Stimulated activated CD4-positive, alpha-beta T cell treated with anti-CD3 and anti-CD28 coated beads, Interleukin-4, amount 100 ng/mL, for 4 hours (primary cell): ENCODE measurements around the gene ZNF423.

Experiments used
- DNase-seq, 2 experiments: peaks; one replicate each; pipeline ENCODE4 v3.0.0-alpha.2; 2020

Gene ZNF423

DNA sequence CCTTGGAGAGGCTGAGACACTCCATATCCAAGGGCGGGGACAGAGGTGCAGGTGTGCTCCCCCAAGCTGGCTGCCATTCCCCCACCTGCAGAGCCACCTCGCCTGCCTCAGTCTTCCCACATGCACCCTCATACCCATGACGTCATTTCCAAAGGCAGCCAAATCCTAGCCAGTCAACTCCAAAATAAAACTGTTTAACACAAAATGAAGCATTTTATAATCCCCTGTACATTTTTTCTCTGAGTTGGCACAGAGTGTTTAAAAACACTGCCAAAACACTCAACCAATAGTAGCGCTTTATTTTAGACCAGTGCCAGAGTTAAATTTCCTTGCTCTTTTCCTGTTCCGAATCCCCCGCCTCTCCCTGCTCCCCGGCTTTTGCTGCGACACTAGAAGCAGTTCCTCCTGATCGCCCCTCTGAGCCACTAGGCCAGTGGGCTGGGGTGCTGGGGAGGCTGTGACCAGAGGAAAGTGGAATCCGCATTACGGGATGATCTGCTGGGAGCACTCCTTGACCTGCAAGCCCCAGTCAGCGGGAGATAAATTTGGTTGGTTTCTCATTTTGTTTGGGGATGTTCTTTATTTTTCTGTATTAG, 139.5 kb downstream of the ZNF423 start:
- DNase-seq, result no peak

DNA sequence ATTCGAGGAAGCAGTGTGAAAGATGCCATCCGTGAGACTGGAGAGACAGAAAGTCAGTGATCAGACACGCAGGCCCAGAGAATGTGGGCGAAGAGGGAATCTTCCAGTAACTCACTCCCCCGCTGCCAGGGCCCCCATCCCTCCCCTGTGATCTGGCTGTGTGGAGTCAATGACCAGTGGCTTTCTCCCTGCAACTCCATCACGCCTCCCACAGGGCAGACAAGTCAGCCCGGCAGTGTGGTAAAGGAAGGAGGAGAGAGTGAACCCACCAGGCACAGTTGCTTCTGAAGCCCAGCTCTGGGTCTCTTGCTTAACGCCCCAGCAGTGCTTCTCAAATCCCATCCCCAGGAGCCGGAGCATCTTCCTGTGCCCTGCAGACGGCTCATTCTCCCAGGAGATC, 142.1 kb downstream of the ZNF423 start:
- no peak for DNase-seq

DNA sequence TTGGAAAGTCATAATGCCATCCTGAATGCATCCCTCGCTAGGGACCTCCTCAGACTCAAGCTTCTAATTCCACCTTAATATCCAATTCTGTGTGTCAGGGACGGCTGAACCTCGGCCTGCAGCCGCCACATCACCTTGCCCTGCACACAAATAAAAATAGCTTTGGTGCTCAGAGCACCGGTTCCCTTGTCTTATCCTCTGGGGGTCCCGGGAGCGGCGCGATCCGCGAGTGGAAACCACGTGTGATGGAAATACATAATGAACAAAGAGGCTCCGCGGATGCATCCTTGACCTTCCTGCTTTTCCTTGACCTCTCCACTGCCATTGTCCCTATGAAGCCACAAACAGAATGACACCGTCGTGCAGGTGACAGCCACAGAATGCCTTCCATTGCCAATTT, 143.4 kb downstream of the ZNF423 start:
- no peak for DNase-seq

DNA sequence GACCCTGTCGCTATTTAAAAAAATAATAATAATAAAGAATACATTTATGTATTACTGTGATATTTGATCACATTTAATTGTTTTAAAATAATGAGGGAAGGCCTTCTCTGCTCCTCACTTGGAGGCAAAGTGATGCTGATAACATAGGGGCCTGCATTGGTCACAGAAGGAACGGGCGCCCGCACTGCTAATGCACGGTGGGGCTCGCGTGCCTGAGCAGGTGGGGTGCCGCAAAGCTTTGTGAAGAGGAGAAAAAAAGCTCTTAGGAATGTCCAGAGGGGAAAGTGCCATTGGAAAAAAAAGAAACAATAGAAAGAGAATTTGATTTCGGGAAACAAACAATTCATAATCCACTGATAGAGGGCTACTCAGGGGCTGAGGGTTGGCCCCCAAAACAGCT, 143.8 kb downstream of the ZNF423 start:
- DNase-seq, result no peak

DNA sequence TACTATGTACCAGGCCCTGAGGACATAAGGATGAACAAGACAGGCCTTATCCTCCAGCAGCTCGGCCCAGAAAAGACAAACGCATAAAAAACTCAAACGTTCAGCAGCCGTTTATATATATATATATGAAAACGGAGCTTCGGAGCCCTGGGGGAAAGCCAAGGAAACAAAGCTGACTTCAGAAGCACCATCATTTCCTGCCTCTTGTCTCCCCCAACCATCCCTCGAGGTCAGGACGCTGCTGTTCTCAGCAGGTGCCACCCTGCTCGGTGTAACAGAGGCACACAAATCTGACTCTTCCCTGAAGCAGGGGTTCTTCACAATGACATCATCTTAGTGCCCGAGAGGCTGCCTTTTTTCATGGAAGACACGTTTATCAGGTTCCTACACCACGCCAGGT, 146.9 kb downstream of the ZNF423 start:
- DNase-seq, result no peak

DNA sequence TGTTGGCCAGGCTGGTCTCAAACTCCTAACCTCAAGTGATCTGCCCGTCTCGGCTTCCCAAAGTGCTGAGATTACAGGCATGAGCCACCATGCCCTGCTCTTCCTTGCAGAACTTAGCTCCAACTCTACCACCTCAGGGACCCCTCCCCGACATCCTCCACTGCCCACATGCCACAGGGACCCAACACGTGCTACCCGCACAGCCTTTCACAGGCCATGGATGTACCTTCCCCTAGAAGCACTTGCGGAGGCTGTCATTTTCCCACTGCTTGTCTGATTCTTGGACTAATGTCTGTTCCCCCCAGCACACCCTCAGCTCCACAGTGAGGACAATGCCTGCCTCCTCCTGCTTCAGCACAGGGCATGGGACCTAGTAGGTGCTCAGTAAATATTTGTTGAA, 147.4 kb downstream of the ZNF423 start:
- DNase-seq, result no peak

DNA sequence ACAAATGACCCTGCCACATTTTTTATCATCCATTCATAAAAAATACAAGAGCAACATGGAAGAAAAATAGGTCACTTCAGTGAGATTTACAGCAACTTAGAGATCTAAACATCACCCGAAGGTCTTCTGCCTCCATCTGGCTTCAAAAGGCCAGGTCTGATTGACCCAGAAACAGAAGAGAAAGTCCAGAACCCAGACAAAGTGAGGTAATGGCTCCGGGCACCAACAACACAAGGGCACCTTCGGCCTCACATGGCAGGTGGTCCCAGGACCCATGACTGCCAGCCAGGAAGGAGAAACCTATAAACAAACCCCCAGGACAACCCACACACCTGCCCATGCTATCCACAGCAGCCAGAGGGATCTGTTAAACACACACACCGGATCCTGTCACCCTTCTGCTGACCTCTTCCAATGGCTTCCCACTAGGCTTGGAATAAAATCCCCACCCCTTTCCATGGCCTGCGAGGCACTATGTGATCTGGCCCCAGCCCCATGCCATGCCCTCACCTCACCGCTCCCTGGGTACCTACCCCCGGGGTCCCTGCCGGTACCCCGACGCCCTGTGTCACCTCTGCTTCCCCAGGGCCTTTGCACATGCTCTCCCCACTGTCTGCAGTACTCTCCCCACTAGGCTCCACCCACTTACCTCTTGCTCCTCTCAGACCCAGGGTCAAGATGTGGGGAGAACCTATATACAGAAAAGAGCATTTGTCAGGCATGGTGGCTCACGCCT, 149.1 kb downstream of the ZNF423 start:
- no peak for DNase-seq

DNA sequence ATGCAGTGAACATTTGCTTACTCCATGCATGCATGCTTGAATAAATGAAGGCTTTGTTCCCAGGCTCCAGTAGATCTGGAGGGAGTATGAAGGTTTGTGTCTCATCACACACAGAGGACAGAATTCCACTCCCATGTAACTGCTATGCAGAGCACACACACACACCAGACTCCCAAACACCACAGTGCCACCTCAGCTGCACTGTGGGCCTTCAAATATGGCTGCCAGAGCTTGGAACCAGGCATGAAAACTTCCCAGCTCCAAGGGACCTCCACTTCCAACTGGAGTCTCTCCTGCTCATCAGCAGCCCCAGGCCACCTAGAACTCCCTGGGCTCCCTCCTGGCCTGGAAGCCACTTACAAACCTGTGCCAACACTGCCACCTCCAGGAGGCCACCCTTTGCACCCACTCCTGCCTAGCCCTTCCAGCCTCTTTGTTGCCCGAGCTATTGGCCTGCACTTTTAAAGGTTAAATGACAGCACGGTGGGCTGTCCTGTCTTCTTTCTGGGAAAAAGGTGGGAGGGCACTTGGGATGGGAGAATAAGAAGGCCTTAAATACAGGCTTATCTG, 151.2 kb downstream of the ZNF423 start:
- DNase-seq, result no peak

DNA sequence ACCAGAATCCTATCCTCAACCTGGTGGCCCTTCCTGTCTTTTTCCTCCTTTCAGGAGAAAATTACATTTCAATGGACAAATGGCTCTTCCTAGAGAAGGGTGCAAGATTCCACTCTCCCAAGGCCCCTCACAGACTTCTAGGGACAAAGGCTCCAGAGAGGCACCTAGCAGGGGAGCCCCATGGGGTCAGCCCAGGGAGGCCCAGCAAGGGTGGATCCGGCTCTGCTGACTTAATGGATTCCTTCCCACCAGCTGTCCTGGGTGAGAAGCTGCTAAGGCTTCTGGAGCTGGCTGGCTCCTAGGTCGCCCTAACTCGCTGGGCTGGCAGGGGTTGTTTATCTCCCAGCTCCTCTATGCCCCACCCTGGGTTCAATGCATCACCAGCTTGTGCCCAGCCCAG, 152.4 kb downstream of the ZNF423 start:
- DNase-seq, result no peak

DNA sequence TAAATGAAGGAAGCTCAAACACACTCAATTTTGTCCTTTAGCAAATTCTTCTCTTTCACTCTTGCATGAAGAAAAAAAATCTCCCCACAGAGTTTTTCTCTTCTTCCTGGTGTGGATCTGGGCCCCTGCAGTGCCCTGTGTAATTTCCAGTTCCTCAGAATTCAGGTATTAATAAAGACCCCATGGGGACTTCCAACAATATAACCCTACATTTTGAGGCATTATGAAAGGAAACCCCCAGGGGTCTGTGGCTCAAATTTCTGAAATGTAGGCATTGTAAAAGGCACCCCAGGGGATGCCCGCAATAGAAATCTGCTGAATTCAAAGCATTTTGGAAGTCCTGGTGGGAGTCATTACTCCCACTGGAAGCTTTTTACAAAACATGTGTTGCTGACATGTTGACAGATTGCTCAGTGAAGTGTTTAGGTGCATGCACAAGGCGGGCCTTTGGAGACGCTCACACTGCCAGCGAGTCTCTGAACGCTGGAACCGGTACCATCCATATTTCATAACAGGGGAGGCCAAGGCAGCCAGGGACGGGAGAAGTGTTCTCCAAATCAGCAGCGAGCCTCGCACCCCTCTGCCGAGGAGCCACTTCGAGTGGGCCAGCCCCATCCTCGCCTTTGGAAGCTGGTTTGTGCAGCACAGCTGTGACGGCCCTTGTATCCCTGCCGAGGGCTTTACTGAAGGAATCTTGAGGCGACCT, 154.0 kb downstream of the ZNF423 start:
- DNase-seq, result no peak

DNA sequence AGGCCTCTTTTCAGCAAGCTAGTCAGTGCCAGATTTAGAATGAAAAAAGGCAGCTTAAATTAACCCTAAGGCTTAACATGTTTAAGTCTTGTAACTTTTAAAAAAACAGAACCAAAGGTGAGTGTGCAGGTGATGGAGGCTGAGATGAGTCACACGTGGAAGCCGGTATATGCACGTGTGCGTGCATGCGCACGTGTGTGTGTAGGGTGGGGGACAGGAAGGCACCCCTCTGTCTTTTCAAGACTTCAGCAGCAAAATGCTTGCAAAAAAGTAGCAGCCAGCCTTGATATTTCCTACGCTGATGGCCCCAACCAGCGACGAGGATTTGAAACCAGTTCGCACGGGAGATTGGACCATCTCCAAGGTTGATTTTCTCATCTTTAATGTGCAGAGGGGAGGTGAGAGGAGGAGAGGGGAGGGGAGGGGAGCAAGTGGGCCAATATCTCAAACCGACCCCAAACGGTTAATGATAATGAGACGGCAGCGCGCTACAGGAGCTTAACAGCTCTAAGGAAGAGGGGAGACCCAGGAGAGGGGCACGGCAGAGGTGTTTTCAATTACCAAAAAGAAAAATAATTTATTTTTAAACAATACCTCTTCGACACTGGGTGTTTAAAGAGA, 154.7 kb downstream of the ZNF423 start:
- no peak for DNase-seq

DNA sequence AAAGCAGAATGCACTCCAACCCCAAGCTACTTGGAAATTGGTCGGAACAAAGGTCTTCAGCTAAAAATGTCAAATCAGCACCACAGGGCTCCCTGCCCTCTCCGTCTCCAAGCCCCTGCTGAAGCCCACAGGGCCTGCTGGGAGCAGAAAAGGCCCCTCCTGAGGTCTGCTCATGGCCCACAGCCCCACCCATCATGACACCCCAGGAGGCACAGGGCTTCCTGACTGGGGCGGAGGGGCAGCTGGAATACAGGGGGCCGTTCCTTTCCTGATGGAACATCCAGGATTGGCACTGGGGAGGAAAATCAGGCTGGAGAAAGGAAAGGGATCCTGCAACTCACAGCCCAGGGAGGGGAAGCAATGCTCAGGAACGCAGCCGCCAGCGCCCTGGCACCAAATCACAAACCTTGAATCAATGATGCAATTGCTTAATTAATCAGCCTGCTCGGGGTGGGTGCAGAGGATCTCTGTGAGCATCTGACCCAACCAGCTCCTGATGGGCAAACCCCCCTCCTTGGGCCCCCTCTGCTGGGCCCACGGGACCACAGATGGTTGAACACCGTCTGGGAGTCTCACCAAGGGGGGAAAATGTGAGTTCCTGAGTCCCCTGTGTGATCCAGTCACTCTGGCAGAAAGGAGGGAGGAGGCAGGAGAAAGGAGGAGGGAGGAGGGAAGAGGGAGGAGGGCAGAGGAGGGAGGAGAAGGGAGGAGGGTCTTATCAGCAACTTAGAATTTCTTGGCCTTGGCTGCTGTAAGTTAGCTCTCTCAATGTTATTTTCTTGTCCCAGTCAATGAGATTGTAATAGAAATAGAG, 155.5 kb downstream of the ZNF423 start:
- no peak for DNase-seq

DNA sequence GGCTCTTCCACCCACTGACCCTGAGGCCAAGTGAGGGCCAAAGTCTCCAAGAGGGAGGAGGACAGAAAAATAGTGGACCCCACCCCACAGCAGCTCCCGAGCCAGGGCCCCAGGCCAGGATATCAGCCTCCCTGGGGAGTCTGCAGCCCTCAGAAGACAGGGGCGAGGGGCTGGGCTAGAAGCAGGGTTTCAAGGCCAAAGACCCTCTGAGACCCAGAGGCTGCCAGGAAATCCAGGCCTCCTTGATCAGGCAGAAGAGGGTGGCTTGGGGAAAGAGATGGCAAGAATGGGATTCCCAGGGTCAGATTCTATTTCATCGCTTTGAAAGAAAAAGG, 156.1 kb downstream of the ZNF423 start:
- DNase-seq, result no peak

DNA sequence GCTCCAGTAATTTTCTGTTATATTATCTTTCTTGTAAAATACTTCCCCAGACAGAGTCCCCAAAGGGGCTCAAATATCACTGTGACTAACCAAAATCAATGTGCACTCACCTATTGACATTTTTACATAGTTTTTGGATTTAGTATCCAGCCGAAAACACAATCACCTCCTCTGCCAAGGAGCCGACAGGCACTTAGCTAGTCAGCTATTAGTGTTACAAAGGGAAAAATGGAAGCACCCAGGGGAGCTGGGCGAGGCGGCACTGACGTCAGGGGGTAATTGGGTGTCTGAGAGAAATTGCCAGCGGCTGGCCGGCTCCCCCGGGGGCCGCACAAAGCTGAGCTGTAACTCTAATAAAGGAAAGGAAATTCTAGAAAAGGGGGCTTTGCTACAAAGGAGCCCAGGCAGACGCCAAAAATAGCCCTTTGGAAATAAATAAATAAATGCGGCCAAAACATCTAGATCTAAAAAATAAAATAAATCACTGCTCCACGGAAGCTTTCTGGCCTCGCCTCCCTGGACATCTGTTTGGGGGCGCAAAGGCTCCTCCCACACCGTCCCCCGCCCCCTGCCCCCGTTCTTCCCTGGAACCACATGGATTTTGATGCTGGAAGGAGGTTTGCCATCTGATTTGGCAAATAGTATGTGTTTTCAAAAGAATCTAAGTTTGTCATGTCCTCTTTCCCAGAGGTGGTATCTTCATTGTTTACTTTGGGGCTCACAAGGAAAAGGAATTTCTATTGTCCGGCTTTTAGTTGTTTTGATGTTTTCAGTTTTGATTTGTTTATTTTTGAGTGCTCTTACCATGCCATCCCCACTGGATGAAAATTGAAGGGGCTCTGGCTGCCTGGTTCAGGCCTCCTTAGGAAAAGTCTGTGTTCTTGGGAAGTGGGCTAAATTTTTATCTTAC, 156.7 kb downstream of the ZNF423 start:
- DNase-seq, result no peak

DNA sequence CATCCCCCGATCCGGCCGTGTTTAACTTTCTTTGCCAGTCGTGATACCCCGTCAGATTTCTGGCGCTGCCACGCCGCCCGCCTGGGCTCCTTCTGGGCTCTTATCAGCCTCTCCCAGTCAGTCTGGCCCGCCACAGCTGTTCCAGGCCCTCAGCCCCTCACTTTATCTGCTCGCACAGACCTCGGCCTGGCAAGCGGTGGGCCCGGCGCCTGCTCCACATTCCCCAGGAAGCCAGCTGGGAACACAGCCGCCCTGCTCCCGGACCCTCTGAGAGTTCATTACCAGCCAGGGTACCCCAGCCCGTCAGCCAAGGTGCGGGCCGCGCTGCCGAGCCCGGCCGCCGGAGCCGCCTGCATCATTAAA, 157.5 kb downstream of the ZNF423 start:
- no peak for DNase-seq

DNA sequence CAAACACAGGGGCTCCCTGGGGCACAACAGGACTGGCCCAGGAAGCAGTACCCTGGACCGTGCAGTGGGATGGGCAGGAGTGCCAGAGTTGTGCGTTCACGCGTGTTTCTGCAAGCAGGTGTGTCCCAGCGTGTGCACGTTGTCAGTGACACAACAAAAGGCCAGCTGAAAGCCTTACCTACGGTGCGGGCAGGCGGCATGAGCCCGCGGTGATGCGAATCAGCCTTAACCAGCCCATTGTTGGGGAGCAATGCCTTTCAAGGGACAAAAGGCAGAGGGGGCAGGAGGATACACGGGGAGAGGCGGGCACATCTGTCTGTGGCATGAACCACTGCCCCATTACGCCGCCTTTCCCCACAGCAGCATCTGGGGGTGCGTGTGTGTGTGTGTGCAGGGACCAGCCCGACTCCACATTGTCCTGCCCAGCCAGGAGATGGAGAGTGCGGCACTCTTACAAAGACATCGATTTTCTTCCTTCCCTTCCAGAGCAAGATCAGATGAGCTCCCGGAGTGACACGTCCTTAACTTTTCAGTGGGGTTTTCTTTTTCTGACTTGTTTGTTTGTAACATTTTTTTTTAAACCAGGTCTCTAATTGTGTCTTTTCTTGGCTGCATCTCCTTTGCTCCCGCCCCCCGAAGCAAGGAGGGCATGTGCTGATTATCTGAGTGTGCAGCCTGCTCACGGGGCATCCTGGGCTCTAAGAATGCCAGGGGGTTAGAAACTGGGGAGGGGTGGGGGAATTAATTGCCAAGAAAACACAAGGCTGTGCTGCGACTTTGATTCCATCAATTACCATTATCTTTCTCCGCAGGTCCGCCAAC, 158.1 kb downstream of the ZNF423 start:
- DNase-seq, result no peak

DNA sequence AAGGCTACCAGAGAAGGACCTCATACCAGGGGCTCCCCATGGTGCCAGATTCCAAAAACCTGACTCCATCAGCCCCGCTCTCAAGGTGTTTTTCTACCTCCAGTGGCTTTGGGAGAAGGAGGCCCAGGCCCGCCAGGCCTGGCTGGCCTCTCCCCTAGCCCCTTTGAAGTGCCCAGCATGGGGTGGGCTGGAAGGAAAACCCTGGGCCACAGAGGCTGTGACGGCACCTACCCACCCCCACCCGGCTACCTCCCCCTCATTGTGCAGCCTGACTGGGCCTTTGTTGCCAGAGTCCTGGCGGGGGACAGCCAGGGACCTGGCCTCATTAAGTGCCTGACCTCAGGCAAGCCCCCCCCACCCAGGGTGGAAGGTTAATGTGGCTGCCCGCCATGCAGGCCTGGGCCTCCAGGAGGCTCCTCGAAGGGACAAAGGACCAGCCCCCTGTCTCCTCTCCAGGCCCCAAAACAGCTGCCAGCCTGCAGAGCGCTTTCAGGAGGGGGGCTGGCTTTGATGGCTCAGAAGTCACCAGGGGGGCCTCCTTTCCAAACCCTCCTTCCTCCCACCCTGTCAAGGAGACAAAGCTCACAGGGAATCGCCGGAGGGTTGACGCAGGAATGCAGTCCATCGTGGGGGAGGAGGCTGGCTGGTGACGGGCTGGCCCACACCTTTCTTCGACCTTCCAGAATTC, 159.4 kb downstream of the ZNF423 start:
- DNase-seq, result no peak

DNA sequence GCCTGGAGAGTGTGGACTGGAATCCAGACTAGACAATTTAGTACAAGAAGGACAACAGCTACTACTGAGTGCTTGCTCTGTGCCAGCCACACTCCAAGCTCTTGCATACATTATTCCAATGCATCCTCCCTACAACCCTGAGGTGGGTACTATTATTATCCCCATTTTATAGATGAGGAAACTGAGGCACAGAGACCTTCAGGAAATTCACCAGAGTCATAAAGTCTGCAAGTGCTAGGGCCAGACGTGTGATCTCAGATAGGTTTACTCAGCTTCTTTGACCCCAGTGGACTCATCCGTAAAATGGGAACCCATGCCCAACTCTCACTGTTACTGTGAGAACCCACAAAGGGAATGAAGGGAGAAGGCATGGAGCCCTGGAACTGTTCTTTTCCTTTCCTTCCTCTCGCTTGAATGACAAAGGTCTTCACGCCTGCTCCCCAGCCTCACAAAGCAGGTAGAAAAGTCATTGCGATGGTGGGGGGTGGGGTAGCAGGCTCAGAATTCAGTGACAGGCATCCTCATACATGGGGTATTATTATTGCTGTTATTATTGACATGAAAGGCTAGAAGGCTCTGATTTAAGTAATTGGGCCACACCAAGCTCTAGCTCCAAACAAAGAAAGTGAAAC, 160.0 kb downstream of the ZNF423 start:
- DNase-seq, result no peak

DNA sequence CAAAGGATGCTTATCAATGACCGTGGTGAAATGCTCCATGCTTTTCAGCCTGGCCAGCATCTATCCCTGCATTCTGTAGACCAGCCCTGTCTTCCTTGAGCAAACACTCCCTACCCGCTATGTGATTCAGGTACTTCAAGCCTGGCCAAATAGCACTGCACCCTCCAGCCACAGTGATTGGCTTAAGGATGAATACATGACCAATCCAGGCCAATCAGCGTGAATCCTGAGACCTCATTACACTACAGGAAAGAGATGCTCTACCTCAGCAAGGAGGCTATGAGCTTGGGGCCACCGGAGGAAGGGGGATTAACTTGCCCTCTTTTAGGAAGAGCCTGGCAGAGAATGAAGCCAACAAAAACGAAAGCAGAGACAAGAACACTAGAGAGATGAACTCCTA, 162.5 kb downstream of the ZNF423 start:
- DNase-seq, result no peak

DNA sequence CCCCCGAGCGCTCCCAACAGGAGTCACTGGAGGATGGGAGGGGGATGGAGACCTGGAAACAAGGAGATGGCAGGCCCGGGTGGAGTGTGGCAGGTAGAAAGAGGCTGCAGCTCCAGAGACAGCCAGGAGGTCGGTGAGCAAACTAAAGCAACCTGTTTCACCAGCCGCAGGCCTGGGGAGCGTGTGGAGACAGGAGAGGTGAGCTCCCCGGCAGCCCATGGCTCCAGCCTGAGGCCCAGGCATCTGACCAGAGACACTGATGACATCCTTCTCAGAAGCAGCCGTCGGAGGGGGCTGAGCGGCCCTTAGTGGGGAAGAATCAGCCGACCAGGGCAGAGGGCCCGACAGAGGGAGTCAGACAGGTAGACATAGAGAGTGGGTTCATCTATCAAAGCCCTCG, 165.1 kb downstream of the ZNF423 start:
- DNase-seq, result no peak
